Duodenal mucosa (tissue), 2 donors: ENCODE data around the gene SLC44A1.

ENCODE experiments used
- H3K27ac ChIP-seq: one replicate; pipeline ENCODE4 v1.7.0; 2013; ENCODE audit warnings: low read depth, low read length
- H3K27me3 ChIP-seq, 2 donors: one replicate each; pipeline ENCODE4 v1.7.0; 2013; ENCODE audit warnings: low read length in 2 of 2, control low read depth in 1 of 2; ENCODE audit not compliant: insufficient read depth in 2 of 2, control insufficient read depth in 1 of 2
- H3K36me3 ChIP-seq, 2 donors: one replicate each; pipeline ENCODE4 v1.7.0; 2013; ENCODE audit warnings: low read length in 2 of 2, control low read depth in 1 of 2; ENCODE audit not compliant: insufficient read depth in 2 of 2, control insufficient read depth in 1 of 2
- H3K4me1 ChIP-seq, 2 donors: one replicate each; pipeline ENCODE4 v1.7.0; 2013; ENCODE audit warnings: low read length in 2 of 2, control low read depth in 1 of 2; ENCODE audit not compliant: insufficient read depth in 2 of 2, control insufficient read depth in 1 of 2
- H3K4me3 ChIP-seq, 2 donors: one replicate each; pipeline ENCODE4 v1.7.0; 2013; ENCODE audit warnings: low read length in 2 of 2, low read depth in 1 of 2
- H3K9ac ChIP-seq, 2 donors: one replicate each; pipeline ENCODE4 v1.7.0; 2013; ENCODE audit warnings: low read length in 2 of 2, low read depth in 1 of 2
- H3K9me3 ChIP-seq, 2 donors: one replicate each; pipeline ENCODE4 v1.7.0; 2013; ENCODE audit warnings: low read length in 2 of 2, control low read depth in 1 of 2; ENCODE audit not compliant: control insufficient read depth in 1 of 2

The SLC44A1 gene

GRCh38 chr9:105339849-105340248 is 95.4 kb downstream of the SLC44A1 start:
- peaks cover 7 to 21% of the 10 kb centered on the region in 2 donors for H3K4me1 ChIP-seq

DNA sequence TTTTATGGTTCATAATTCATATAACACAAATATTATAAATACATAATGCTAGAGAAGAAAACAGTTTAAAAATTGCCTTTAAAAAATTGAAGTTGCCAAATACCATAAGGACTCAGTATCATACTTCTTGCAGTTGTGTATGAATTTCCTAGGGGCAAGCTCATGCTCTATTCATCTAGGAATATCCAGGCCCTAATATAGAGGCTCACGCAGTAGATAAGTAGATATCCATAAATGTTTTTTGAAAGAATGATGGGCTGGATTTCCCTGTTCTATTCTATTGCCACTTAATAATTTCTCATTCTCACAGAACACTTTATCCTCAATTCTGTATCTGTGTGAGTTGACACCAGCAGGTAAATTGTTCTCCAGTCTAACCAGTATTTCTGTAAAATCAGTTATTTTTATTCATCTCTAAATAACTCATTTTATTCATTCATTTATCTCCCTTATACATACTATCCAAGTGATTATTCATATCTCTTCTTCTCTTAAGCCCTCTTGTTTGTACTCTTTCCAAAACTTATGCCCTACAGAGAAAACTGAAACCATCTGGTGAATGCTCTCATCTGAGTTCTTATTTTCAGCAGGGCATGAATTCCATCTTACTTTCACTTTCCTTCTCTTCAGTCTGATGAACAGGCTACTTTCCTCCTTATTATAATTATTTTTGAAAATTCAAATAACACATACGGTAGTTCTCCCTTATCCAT is 97.1 kb downstream of the SLC44A1 start:
- Histone ChIP-seq H3K36me3 (peaks cover 2 to 13% of the 10 kb centered on the region in 2 donors), H3K9ac (no peak overlapping the region), H3K27ac (no peak overlapping the region), H3K4me1 (peaks cover 12 to 29% of the 10 kb centered on the region in 2 donors), H3K27me3 (no peaks in the 10 kb centered on the region), H3K4me3 (peak overlapping the region in 1 of 2 donors; percentile 21), H3K9me3 (no peaks in the 10 kb centered on the region)

More at GRCh38 chr9:105339849-105340248, 95.4 kb downstream of the SLC44A1 start:
- Histone ChIP-seq H3K27ac (no peak overlapping the region), H3K27me3 (no peaks in the 10 kb centered on the region), H3K9me3 (no peaks in the 10 kb centered on the region), H3K36me3 (peaks cover 6 to 18% of the 10 kb centered on the region in 2 donors), H3K9ac (no peak overlapping the region), H3K4me3 (no peak overlapping the region)

DNA sequence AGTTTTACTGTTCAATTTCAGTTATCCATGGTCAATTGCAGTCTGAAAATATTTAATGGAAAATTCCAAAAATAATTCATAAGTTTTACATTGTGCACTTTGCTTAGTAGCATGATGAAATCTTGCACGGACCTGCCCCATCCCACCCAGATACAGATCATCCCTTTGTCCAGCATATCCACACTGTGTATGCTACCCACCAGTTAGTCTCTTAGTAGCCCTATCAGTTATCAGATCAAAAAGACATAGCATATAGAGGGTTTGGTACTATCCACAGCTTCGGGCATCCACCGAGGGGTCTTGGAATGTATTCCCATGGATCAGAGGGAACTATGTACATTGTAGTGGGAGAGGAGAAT is 97.7 kb downstream of the SLC44A1 start:
- no peak overlapping the region for H3K27ac ChIP-seq
- H3K36me3 ChIP-seq: peaks cover 0 to 8% of the 10 kb centered on the region in 2 donors
- H3K9ac ChIP-seq: no peak overlapping the region
- no peaks in the 10 kb centered on the region for H3K27me3 ChIP-seq
- H3K4me3 ChIP-seq: peak overlapping the region; percentile 21 to 38
- no peaks in the 10 kb centered on the region for H3K9me3 ChIP-seq
- H3K4me1 ChIP-seq: peaks cover 12 to 30% of the 10 kb centered on the region in 2 donors

DNA sequence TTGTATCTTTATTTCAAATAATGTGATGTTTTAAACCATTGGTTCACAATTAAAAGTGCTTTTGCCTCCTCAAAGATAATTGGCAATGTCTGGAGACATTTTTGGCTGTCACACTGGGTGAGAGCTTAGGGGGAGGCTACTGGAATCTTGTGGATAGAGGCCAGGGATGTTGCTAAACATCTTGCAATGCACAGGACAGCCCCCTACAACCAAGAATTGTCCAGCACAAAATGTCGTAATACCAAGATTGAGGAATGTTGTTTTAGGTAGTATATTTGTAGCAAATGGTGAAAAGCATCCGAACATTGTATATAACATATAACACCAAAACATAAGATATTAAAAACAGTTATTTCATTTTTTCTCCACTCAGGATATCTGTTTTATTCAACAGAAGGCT is 99.8 kb downstream of the SLC44A1 start:
- Histone ChIP-seq H3K4me3 (no peak overlapping the region), H3K4me1 (peaks cover 12 to 34% of the 10 kb centered on the region in 2 donors), H3K27ac (no peak overlapping the region)

GRCh38 chr9:105345626-105346025 is 101.2 kb downstream of the SLC44A1 start:
- H3K9ac ChIP-seq: no peak overlapping the region
- H3K4me1 ChIP-seq: peaks cover 12 to 34% of the 10 kb centered on the region in 2 donors
- H3K4me3 ChIP-seq: no peak overlapping the region
- H3K27me3 ChIP-seq: no peaks in the 10 kb centered on the region
- H3K9me3 ChIP-seq: no peaks in the 10 kb centered on the region
- H3K36me3 ChIP-seq: peaks cover 0 to 6% of the 10 kb centered on the region in 2 donors
- no peak overlapping the region for H3K27ac ChIP-seq

More for the DNA sequence above, 99.8 kb downstream of the SLC44A1 start:
- Histone ChIP-seq H3K9me3 (no peaks in the 10 kb centered on the region), H3K36me3 (no peaks in the 10 kb centered on the region), H3K27me3 (no peaks in the 10 kb centered on the region), H3K9ac (no peak overlapping the region)

DNA sequence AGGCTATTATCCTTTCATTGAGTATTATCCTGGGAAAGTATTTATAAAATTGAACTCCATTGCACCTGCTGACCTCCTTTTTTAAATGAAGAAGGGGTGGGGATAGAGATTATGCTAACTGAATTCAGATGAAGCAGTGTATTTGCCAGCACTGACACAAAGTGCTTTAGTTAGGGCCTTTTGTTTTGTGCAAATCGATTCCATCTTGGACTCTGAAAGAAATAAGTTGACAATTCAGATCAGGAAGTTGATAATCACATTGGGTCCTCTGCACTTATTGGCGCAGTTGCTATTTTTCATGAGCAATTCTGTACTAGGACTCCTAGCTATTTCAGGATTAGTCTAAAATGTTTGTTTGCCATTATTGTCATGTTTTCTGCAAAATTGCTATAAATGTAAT is 101.8 kb downstream of the SLC44A1 start:
- Histone ChIP-seq H3K4me1 (peaks cover 12 to 34% of the 10 kb centered on the region in 2 donors), H3K4me3 (no peak overlapping the region), H3K9ac (no peak overlapping the region), H3K36me3 (peaks cover 0 to 6% of the 10 kb centered on the region in 2 donors), H3K9me3 (no peaks in the 10 kb centered on the region), H3K27me3 (no peaks in the 10 kb centered on the region), H3K27ac (no peak overlapping the region)

- H3K36me3 ChIP-seq: peaks cover 0 to 6% of the 10 kb centered on the region in 2 donors
- no peaks in the 10 kb centered on the region for H3K27me3 ChIP-seq
These were observed 110.0 kb downstream of the SLC44A1 start for GRCh38 chr9:105354448-105354847.

DNA sequence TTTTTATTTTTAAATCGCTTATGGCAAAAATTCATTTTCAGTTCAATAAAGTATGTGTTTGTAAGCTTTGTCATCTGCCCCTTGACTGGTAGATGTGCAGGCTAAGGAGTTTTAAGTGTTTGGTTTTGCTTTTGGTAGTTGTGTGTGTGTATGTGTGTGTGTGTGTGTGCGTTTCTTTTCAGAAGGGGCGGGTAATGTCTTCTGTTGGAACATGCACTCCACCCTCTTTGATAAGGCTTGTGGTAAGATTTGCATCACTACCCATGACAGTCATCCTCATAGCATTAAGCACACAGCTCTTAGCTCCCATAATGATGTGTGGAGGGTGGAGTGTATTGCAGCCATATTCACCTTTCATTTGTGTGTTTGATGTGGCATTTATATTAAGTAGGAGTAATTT is 111.3 kb downstream of the SLC44A1 start:
- Histone ChIP-seq H3K36me3 (peaks cover 0 to 3% of the 10 kb centered on the region in 2 donors), H3K9me3 (no peaks in the 10 kb centered on the region), H3K4me3 (no peak overlapping the region), H3K27me3 (no peaks in the 10 kb centered on the region), H3K27ac (no peak overlapping the region), H3K4me1 (no peaks in the 10 kb centered on the region), H3K9ac (no peak overlapping the region)

More at GRCh38 chr9:105354448-105354847, 110.0 kb downstream of the SLC44A1 start:
- no peaks in the 10 kb centered on the region for H3K9me3 ChIP-seq
- H3K9ac ChIP-seq: no peak overlapping the region
- no peaks in the 10 kb centered on the region for H3K4me1 ChIP-seq
- no peak overlapping the region for H3K4me3 ChIP-seq
- no peak overlapping the region for H3K27ac ChIP-seq

DNA sequence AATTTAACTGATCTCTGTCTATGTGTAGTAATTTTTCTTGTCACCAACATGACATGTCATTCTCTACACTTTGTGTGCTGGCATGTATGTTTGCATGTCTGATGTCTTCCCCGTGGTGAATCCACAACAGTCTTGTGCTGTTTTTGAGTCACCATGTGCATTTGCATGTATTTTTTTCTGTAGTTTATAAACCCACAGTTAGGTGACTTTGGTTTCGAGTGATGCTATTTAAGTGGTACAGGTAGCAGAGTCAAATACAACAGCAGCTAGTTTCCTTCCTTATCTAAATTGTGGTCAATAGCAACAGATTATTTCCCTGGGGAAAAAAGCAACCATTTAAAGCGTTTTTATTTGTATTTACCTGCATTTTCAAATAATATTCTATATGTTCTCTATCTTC is 113.5 kb downstream of the SLC44A1 start:
- Histone ChIP-seq H3K9ac (no peak overlapping the region), H3K27ac (no peak overlapping the region)

DNA sequence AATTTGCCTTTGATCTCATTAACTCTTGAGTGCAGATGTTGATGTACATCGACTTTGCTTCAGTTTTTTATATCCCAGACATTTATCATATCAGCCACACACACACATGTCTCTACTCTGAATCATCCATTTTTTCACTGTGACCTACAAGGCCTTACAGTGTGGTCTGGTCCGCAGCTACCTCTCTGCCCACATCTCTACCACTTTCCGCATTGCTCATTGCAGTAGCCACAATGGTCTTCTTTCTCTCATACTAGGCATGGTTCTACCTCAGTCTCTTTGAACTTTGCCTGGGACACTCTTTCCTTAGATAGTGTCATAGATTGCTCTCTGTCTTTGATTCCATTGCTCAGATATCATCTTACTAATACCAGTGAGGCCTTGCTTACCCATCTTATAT is 115.4 kb downstream of the SLC44A1 start:
- no peak overlapping the region for H3K4me3 ChIP-seq
- H3K36me3 ChIP-seq: peaks cover 3 to 20% of the 10 kb centered on the region in 2 donors
- H3K9ac ChIP-seq: no peak overlapping the region
- no peaks in the 10 kb centered on the region for H3K9me3 ChIP-seq
- peaks cover 0 to 4% of the 10 kb centered on the region in 2 donors for H3K4me1 ChIP-seq
- no peak overlapping the region for H3K27ac ChIP-seq
- no peaks in the 10 kb centered on the region for H3K27me3 ChIP-seq

More for the DNA sequence above, 113.5 kb downstream of the SLC44A1 start:
- Histone ChIP-seq H3K4me1 (no peaks in the 10 kb centered on the region), H3K4me3 (no peak overlapping the region), H3K9me3 (no peaks in the 10 kb centered on the region), H3K36me3 (peaks cover 3 to 13% of the 10 kb centered on the region in 2 donors), H3K27me3 (no peaks in the 10 kb centered on the region)
